Neural progenitor cell (in vitro differentiated cells): ENCODE measurements around the gene CEP164. TPM values are rescaled to one million over a fixed set of nuclear protein-coding genes. Genes with fewer than 3 reads are reported as not detected.

Experiments used
- DNase-seq: peaks from one replicate; pipeline ENCODE4 v3.0.0-alpha.2; 2016; ENCODE audit warnings: low spot score
- H2AFZ ChIP-seq: fragments of 200-600 bp; sonication (generic); replicated peaks from 2 replicates; pipeline ENCODE4 v1.6.1; 2016; ENCODE audit warnings: antibody characterized with exemption
- H3F3A ChIP-seq: fragments of 200-600 bp; sonication (generic); 2 replicates; pipeline ENCODE4 v1.6.1; 2016; ENCODE audit warnings: antibody characterized with exemption, low read depth
- H3K27ac ChIP-seq: fragments of 200-600 bp; sonication (generic); 2 replicates; pipeline ENCODE4 v1.5.1; 2016; ENCODE audit warnings: mild to moderate bottlenecking
- H3K27me3 ChIP-seq: fragments of 200-600 bp; sonication (generic); 2 replicates; pipeline ENCODE4 v1.6.1; 2016; ENCODE audit warnings: mild to moderate bottlenecking, moderate library complexity
- H3K36me3 ChIP-seq: fragments of 200-600 bp; sonication (generic); 2 replicates; pipeline ENCODE4 v1.5.1; 2016
- H3K4me1 ChIP-seq: fragments of 200-600 bp; sonication (generic); 2 replicates; pipeline ENCODE4 v1.6.1; 2016; ENCODE audit warnings: mixed run types
- H3K4me2 ChIP-seq: fragments of 200-600 bp; sonication (generic); 2 replicates; pipeline ENCODE4 v1.6.1; 2016
- H3K4me3 ChIP-seq: fragments of 200-600 bp; sonication (generic); 2 replicates; pipeline ENCODE4 v1.5.1; 2016
- H3K79me2 ChIP-seq: fragments of 200-600 bp; sonication (generic); 2 replicates; pipeline ENCODE4 v1.6.1; 2016; ENCODE audit warnings: low read depth
- H3K9ac ChIP-seq: fragments of 200-600 bp; sonication (generic); 2 replicates; pipeline ENCODE4 v1.6.1; 2016
- H3K9me3 ChIP-seq: fragments of 200-600 bp; sonication (generic); 2 replicates; pipeline ENCODE4 v1.5.1; 2016; ENCODE audit warnings: low read depth
- H4K20me1 ChIP-seq: fragments of 200-600 bp; sonication (generic); 2 replicates; pipeline ENCODE4 v1.6.1; 2016; ENCODE audit warnings: low read depth
- H3K27ac Mint-ChIP-seq: 3 replicates; pipeline ENCODE4 v1.8.0; 2021; ENCODE audit warnings: mixed read lengths
- H3K27me3 Mint-ChIP-seq: 2 replicates; pipeline ENCODE4 v1.8.0; 2022; ENCODE audit warnings: low read depth, mild to moderate bottlenecking, inconsistent platforms, moderate library complexity, mixed read lengths; ENCODE audit not compliant: insufficient read depth
- H3K36me3 Mint-ChIP-seq: 3 replicates; pipeline ENCODE4 v1.8.0; 2021; ENCODE audit warnings: mixed read lengths
- H3K4me1 Mint-ChIP-seq: 3 replicates; pipeline ENCODE4 v1.8.0; 2021; ENCODE audit warnings: mixed read lengths
- H3K4me3 Mint-ChIP-seq: 3 replicates; pipeline ENCODE4 v1.8.0; 2021; ENCODE audit warnings: mild to moderate bottlenecking, moderate library complexity, mixed read lengths
- H3K9me3 Mint-ChIP-seq: 3 replicates; pipeline ENCODE4 v1.8.0; 2020; ENCODE audit warnings: mixed read lengths
- EZH2 ChIP-seq: fragments of 200-600 bp; sonication (generic); IDR thresholded peaks from 2 replicates; pipeline ENCODE4 v1.6.1; 2017; ENCODE audit warnings: antibody characterized with exemption, mild to moderate bottlenecking, moderate library complexity
- EZH2phosphoT487 ChIP-seq: fragments of 200-600 bp; sonication (generic); IDR thresholded peaks from 2 replicates; pipeline ENCODE4 v1.6.1; 2017; ENCODE audit warnings: antibody characterized with exemption
- total RNA-seq: library from RNA; depleted of rRNA; stranded (reverse); fragments of >200 nt; gene quantifications from 2 replicates; pipeline ENCODE4 v1.2.3, GENCODE V29; 2015; ENCODE audit warnings: low replicate concordance
- TF ChIP-seq, protein P1 (sequence below): fragments of 200-600 bp; sonication (generic); IDR thresholded peaks from 2 replicates; pipeline ENCODE4 v1.5.1; 2017; ENCODE audit warnings: antibody characterized with exemption, mild to moderate bottlenecking

The CEP164 gene
- total RNA-seq, 1 donor from 2014 or later = 24.2 TPM

DNA sequence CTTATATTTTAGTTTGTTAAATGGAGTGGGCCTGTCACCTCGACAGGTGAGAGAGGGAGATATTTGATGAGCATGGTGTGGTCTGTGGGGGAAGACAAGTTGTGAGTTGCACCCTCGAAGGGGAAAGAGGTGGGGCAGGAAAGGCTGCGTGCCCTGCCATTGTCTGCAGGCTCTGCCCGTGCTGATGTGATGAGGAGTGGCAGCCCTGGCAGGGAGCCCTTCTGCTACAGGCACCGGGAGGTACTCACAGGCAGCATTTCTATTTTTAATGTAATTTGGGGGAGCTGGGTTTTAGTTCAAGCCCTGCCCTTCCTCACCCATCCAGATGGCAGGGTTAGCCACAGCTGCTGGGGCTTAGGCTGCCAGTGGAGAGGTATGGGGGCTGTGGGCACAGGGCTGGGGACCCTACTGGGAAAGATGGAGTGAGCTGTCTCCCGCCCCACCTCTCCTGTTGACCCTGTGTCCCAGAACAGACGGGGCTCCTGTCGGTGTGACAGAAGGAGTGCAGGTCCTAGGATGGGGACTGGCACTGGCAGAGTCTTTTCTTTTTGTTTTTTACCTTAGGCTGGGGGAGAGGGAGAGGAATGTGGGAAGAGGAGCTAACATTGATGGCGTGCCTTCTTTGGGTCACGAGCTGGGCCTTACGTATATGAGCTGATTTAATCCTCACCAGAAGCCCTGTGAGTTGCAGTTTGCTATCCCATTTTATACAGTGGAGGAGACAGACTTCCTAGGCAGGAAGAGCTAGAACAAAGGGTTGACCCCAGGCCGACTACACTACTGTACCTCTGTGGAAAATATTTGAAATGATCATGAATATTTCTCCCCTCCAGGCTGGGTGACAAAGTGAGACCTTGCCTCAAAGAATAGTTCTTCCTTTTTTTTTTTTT lies 51.6 kb downstream of the CEP164 start:
- Mint-ChIP-seq H3K27me3 (no peaks in the 10 kb centered on the region), H3K4me3 (no peak overlapping the region), H3K9me3 (no peaks in the 10 kb centered on the region), H3K27ac (peak overlapping the region; percentile 50), H3K36me3 (peaks cover 18% of the 10 kb centered on the region), H3K4me1 (peaks cover 11% of the 10 kb centered on the region)
- DNase-seq = no peak
- peaks cover 1% of the 10 kb centered on the region for H3K4me1 ChIP-seq
- H3K36me3 ChIP-seq = no peaks in the 10 kb centered on the region
- H3K9ac ChIP-seq = no peak overlapping the region
- TF ChIP-seq EZH2 (no peak), EZH2phosphoT487 (no peak)
- TF ChIP-seq, protein P1, sequence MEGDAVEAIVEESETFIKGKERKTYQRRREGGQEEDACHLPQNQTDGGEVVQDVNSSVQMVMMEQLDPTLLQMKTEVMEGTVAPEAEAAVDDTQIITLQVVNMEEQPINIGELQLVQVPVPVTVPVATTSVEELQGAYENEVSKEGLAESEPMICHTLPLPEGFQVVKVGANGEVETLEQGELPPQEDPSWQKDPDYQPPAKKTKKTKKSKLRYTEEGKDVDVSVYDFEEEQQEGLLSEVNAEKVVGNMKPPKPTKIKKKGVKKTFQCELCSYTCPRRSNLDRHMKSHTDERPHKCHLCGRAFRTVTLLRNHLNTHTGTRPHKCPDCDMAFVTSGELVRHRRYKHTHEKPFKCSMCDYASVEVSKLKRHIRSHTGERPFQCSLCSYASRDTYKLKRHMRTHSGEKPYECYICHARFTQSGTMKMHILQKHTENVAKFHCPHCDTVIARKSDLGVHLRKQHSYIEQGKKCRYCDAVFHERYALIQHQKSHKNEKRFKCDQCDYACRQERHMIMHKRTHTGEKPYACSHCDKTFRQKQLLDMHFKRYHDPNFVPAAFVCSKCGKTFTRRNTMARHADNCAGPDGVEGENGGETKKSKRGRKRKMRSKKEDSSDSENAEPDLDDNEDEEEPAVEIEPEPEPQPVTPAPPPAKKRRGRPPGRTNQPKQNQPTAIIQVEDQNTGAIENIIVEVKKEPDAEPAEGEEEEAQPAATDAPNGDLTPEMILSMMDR = no peak
- H2AFZ ChIP-seq = no peak overlapping the region
- H3K27me3 ChIP-seq = no peaks in the 10 kb centered on the region
- H3K4me3 ChIP-seq = no peak overlapping the region
- H3K9me3 ChIP-seq = no peaks in the 10 kb centered on the region
- H3K4me2 ChIP-seq = no peak overlapping the region
- no peaks in the 10 kb centered on the region for H4K20me1 ChIP-seq
- H3F3A ChIP-seq = no peaks in the 10 kb centered on the region
- no peak overlapping the region for H3K27ac ChIP-seq
- no peaks in the 10 kb centered on the region for H3K79me2 ChIP-seq

DNA sequence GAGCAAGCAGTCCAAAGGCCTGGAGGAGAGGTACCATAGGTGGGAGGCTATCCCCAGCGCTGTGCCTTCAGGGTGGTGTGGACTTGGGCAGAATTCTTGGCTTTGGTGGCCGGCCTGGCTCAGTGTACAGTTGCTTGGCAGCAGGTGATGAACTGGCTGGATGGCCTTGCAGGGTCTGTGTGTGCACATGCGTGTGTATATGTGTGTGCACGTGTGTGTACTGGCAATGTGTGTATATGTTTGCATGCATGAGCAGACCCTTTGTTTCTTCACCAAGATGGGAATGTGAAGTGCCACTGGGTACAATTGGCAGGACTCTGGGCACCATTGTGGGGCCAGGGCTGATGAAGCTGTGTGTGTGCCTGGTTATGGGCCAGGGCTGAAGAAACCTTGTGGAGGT lies 53.0 kb downstream of the CEP164 start:
- no peaks in the 10 kb centered on the region for H3K9me3 Mint-ChIP-seq
- H3K36me3 Mint-ChIP-seq = peaks cover 17% of the 10 kb centered on the region
- Histone ChIP-seq H3K27ac (no peak overlapping the region), H3K9ac (no peak overlapping the region), H3K9me3 (no peaks in the 10 kb centered on the region), H3K4me2 (no peak overlapping the region), H3K79me2 (no peaks in the 10 kb centered on the region), H3K4me3 (no peak overlapping the region), H3K27me3 (no peaks in the 10 kb centered on the region), H3K4me1 (no peaks in the 10 kb centered on the region), H2AFZ (no peak overlapping the region), H3F3A (no peaks in the 10 kb centered on the region), H4K20me1 (no peaks in the 10 kb centered on the region), H3K36me3 (no peaks in the 10 kb centered on the region)
- no peak overlapping the region for H3K4me3 Mint-ChIP-seq
- no peak for DNase-seq
- no peak overlapping the region for H3K27ac Mint-ChIP-seq
- TF ChIP-seq EZH2phosphoT487 (no peak), EZH2 (no peak)
- TF ChIP-seq, protein P1 = no peak
- peaks cover 8% of the 10 kb centered on the region for H3K4me1 Mint-ChIP-seq
- no peaks in the 10 kb centered on the region for H3K27me3 Mint-ChIP-seq

DNA sequence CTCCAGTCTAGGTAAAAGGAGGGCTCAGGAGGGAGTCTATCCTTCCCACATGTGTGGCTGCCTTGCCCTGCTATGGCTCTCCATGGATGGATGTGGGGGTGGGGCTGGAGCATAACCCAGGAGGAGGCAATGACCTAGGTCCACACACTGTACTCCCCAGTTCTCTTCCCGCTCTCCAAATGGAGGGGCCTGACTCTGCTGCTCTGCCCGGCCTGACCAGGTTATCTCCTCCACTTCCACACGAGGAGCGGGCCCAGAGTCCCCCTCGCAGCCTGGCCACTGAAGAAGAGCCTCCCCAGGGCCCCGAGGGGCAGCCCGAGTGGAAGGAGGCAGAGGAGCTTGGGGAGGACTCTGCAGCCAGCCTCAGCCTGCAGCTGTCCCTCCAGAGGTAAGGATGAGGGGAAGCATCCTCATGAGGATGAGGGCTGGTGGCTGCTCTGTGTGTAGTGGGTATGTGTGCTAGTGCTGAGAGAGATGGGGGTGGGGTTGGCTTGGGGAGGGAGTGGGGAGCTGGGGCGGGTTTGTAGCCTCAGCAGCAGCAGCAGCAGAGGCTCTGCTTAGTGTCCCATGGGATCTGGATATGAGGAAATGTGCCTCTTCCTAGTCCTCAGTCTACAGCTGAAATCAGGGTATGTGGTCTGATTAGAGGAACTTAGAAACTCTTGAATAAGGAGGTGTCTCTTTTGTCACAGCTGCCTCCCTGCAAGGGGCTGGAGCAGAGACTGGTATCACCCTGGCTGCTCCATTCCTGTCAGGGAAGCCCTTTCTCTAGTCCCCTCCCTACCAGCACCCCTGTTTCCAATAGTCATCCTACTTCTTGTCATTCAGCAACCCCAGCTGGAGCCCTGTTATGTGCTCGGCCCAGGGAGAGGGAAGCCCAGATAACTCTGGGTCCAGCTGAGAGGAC lies 54.1 kb downstream of the CEP164 start:
- Mint-ChIP-seq H3K4me1 (peaks cover 8% of the 10 kb centered on the region), H3K9me3 (no peaks in the 10 kb centered on the region), H3K36me3 (peaks cover 17% of the 10 kb centered on the region), H3K27me3 (no peaks in the 10 kb centered on the region), H3K27ac (peak overlapping the region; percentile 81), H3K4me3 (no peak overlapping the region)
- no peak for DNase-seq
- Histone ChIP-seq H3K27me3 (no peaks in the 10 kb centered on the region), H3K36me3 (no peaks in the 10 kb centered on the region), H3K79me2 (no peaks in the 10 kb centered on the region), H3K9me3 (no peaks in the 10 kb centered on the region), H3F3A (no peaks in the 10 kb centered on the region), H2AFZ (no peak overlapping the region), H4K20me1 (no peaks in the 10 kb centered on the region), H3K9ac (no peak overlapping the region), H3K4me1 (no peaks in the 10 kb centered on the region), H3K4me3 (no peak overlapping the region), H3K27ac (no peak overlapping the region), H3K4me2 (no peak overlapping the region)
- TF ChIP-seq, protein P1 = no peak
- TF ChIP-seq EZH2phosphoT487 (no peak), EZH2 (no peak)
